Stimulated activated memory B cell treated with anti-CD40 and anti-IgM and Interleukin-4, amounts not matched to agents 10 μg/mL and 1 μg/mL and 100 μg/mL, for 72 hours (primary cell): ENCODE results near the gene WASF3.

Experiments used
- ATAC-seq: fragments of 150-1000 bp; cut with Tn5 transposase; 2 replicates; pipeline ENCODE4 v1.10.0; 2021
- H3K27ac Mint-ChIP-seq: one replicate; pipeline ENCODE4 v1.8.0; 2022; ENCODE audit warnings: mild to moderate bottlenecking, mixed read lengths
- H3K27me3 Mint-ChIP-seq: one replicate; pipeline ENCODE4 v1.8.0; 2022; ENCODE audit warnings: mixed read lengths
- H3K36me3 Mint-ChIP-seq: one replicate; pipeline ENCODE4 v1.8.0; 2022; ENCODE audit warnings: mixed read lengths
- H3K4me1 Mint-ChIP-seq: one replicate; pipeline ENCODE4 v1.8.0; 2022; ENCODE audit warnings: mixed read lengths
- H3K4me3 Mint-ChIP-seq: one replicate; pipeline ENCODE4 v1.8.0; 2022; ENCODE audit warnings: mild to moderate bottlenecking, moderate library complexity, mixed read lengths
- H3K9me3 Mint-ChIP-seq: one replicate; pipeline ENCODE4 v1.8.0; 2022; ENCODE audit warnings: mixed read lengths

WASF3 gene

GRCh38 chr13:26561067-26561466 lies 3.6 kb downstream of the WASF3 start:
- no peaks in the 10 kb centered on the region for H3K36me3 Mint-ChIP-seq
- peaks cover 9% of the 10 kb centered on the region for H3K27me3 Mint-ChIP-seq
- H3K9me3 Mint-ChIP-seq, result no peaks in the 10 kb centered on the region
- peaks cover 6% of the 10 kb centered on the region for H3K4me1 Mint-ChIP-seq
- H3K4me3 Mint-ChIP-seq, result no peak overlapping the region
- no peak for ATAC-seq
- no peak overlapping the region for H3K27ac Mint-ChIP-seq

- no peak for ATAC-seq
- peaks cover 6% of the 10 kb centered on the region for H3K4me1 Mint-ChIP-seq
- peaks cover 7% of the 10 kb centered on the region for H3K27me3 Mint-ChIP-seq
- no peaks in the 10 kb centered on the region for H3K36me3 Mint-ChIP-seq
- no peaks in the 10 kb centered on the region for H3K9me3 Mint-ChIP-seq
- H3K4me3 Mint-ChIP-seq, result no peak overlapping the region
- H3K27ac Mint-ChIP-seq, result no peak overlapping the region
These were observed 4.4 kb downstream of the WASF3 start for GRCh38 chr13:26561651-26562511.

- Mint-ChIP-seq H3K9me3 (no peaks in the 10 kb centered on the region), H3K36me3 (no peaks in the 10 kb centered on the region), H3K4me1 (peaks cover 6% of the 10 kb centered on the region), H3K4me3 (no peak overlapping the region), H3K27ac (no peak overlapping the region), H3K27me3 (peaks cover 9% of the 10 kb centered on the region)
- ATAC-seq, result no peak
These were observed 5.0 kb downstream of the WASF3 start for GRCh38 chr13:26562512-26562890.

GRCh38 chr13:26563713-26564112 lies 6.2 kb downstream of the WASF3 start:
- peaks cover 18% of the 10 kb centered on the region for H3K27me3 Mint-ChIP-seq
- H3K4me1 Mint-ChIP-seq, result peaks cover 2% of the 10 kb centered on the region
- H3K27ac Mint-ChIP-seq, result no peak overlapping the region
- ATAC-seq, result no peak
- no peaks in the 10 kb centered on the region for H3K9me3 Mint-ChIP-seq
- H3K4me3 Mint-ChIP-seq, result no peak overlapping the region
- no peaks in the 10 kb centered on the region for H3K36me3 Mint-ChIP-seq

- Mint-ChIP-seq H3K4me1 (no peaks in the 10 kb centered on the region), H3K27me3 (peaks cover 18% of the 10 kb centered on the region), H3K27ac (no peak overlapping the region), H3K9me3 (peaks cover 3% of the 10 kb centered on the region), H3K4me3 (no peak overlapping the region), H3K36me3 (no peaks in the 10 kb centered on the region)
- no peak for ATAC-seq
These were observed 10.8 kb downstream of the WASF3 start for GRCh38 chr13:26568132-26568815.

- no peak for ATAC-seq
- Mint-ChIP-seq H3K27ac (no peak overlapping the region), H3K27me3 (peaks cover 27% of the 10 kb centered on the region)
These were observed 14.0 kb downstream of the WASF3 start for GRCh38 chr13:26571518-26571917.

GRCh38 chr13:26575244-26575643 lies 17.8 kb downstream of the WASF3 start:
- Mint-ChIP-seq H3K27me3 (peaks cover 9% of the 10 kb centered on the region), H3K36me3 (peaks cover 12% of the 10 kb centered on the region), H3K4me1 (no peaks in the 10 kb centered on the region), H3K27ac (no peak overlapping the region), H3K4me3 (no peak overlapping the region), H3K9me3 (peaks cover 8% of the 10 kb centered on the region)
- no peak for ATAC-seq

More at GRCh38 chr13:26571518-26571917, 14.0 kb downstream of the WASF3 start:
- Mint-ChIP-seq H3K9me3 (peaks cover 7% of the 10 kb centered on the region), H3K4me3 (no peak overlapping the region), H3K4me1 (no peaks in the 10 kb centered on the region), H3K36me3 (peaks cover 6% of the 10 kb centered on the region)

GRCh38 chr13:26579580-26579979 lies 22.1 kb downstream of the WASF3 start:
- H3K36me3 Mint-ChIP-seq, result peaks cover 12% of the 10 kb centered on the region
- no peaks in the 10 kb centered on the region for H3K4me1 Mint-ChIP-seq
- no peak for ATAC-seq
- H3K4me3 Mint-ChIP-seq, result no peak overlapping the region
- peaks cover 9% of the 10 kb centered on the region for H3K27me3 Mint-ChIP-seq
- peaks cover 8% of the 10 kb centered on the region for H3K9me3 Mint-ChIP-seq
- no peak overlapping the region for H3K27ac Mint-ChIP-seq

- H3K4me3 Mint-ChIP-seq, result no peak overlapping the region
- no peaks in the 10 kb centered on the region for H3K27me3 Mint-ChIP-seq
- peaks cover under 1% of the 10 kb centered on the region for H3K9me3 Mint-ChIP-seq
- no peak overlapping the region for H3K27ac Mint-ChIP-seq
- H3K4me1 Mint-ChIP-seq, result no peaks in the 10 kb centered on the region
- H3K36me3 Mint-ChIP-seq, result peaks cover 1% of the 10 kb centered on the region
- ATAC-seq, result no peak
These were observed 26.2 kb downstream of the WASF3 start for GRCh38 chr13:26583662-26584061.

- Mint-ChIP-seq H3K4me3 (no peak overlapping the region), H3K9me3 (no peaks in the 10 kb centered on the region), H3K27ac (no peak overlapping the region), H3K4me1 (no peaks in the 10 kb centered on the region), H3K27me3 (no peaks in the 10 kb centered on the region), H3K36me3 (no peaks in the 10 kb centered on the region)
- no peak for ATAC-seq
These were observed 27.2 kb downstream of the WASF3 start for GRCh38 chr13:26584713-26585112.

- Mint-ChIP-seq H3K4me3 (no peak overlapping the region), H3K36me3 (no peaks in the 10 kb centered on the region), H3K9me3 (no peaks in the 10 kb centered on the region), H3K27ac (no peak overlapping the region), H3K4me1 (no peaks in the 10 kb centered on the region), H3K27me3 (no peaks in the 10 kb centered on the region)
- ATAC-seq, result no peak
These were observed 27.7 kb downstream of the WASF3 start for GRCh38 chr13:26585136-26585535.

- peaks cover 17% of the 10 kb centered on the region for H3K27me3 Mint-ChIP-seq
- no peaks in the 10 kb centered on the region for H3K9me3 Mint-ChIP-seq
- no peaks in the 10 kb centered on the region for H3K36me3 Mint-ChIP-seq
- H3K4me1 Mint-ChIP-seq, result no peaks in the 10 kb centered on the region
- no peak overlapping the region for H3K27ac Mint-ChIP-seq
- no peak for ATAC-seq
- H3K4me3 Mint-ChIP-seq, result no peak overlapping the region
These were observed 29.8 kb downstream of the WASF3 start for GRCh38 chr13:26587251-26587650.

- no peaks in the 10 kb centered on the region for H3K4me1 Mint-ChIP-seq
- H3K27me3 Mint-ChIP-seq, result peaks cover 17% of the 10 kb centered on the region
- ATAC-seq, result no peak
- no peaks in the 10 kb centered on the region for H3K9me3 Mint-ChIP-seq
- no peak overlapping the region for H3K27ac Mint-ChIP-seq
- H3K4me3 Mint-ChIP-seq, result no peak overlapping the region
- no peaks in the 10 kb centered on the region for H3K36me3 Mint-ChIP-seq
These were observed 31.7 kb downstream of the WASF3 start for GRCh38 chr13:26589226-26589625.

- Mint-ChIP-seq H3K9me3 (no peaks in the 10 kb centered on the region), H3K4me1 (no peaks in the 10 kb centered on the region), H3K4me3 (no peak overlapping the region), H3K36me3 (no peaks in the 10 kb centered on the region), H3K27me3 (peaks cover 17% of the 10 kb centered on the region), H3K27ac (no peak overlapping the region)
- ATAC-seq, result no peak
These were observed 32.3 kb downstream of the WASF3 start for GRCh38 chr13:26589754-26590153.

GRCh38 chr13:26590379-26590778 lies 32.9 kb downstream of the WASF3 start:
- Mint-ChIP-seq H3K27me3 (peaks cover 17% of the 10 kb centered on the region), H3K4me3 (no peak overlapping the region), H3K36me3 (no peaks in the 10 kb centered on the region), H3K4me1 (no peaks in the 10 kb centered on the region), H3K27ac (no peak overlapping the region), H3K9me3 (peaks cover under 1% of the 10 kb centered on the region)
- no peak for ATAC-seq

GRCh38 chr13:26590951-26591350 lies 33.5 kb downstream of the WASF3 start:
- Mint-ChIP-seq H3K36me3 (no peaks in the 10 kb centered on the region), H3K27ac (no peak overlapping the region), H3K4me1 (no peaks in the 10 kb centered on the region), H3K4me3 (no peak overlapping the region), H3K27me3 (peaks cover 17% of the 10 kb centered on the region), H3K9me3 (peaks cover 4% of the 10 kb centered on the region)
- no peak for ATAC-seq
